Neural progenitor cell (in vitro differentiated cells): Measurements from ENCODE around the gene GOLGA7B. TPM values are rescaled to one million over a fixed set of nuclear protein-coding genes. Genes with fewer than 3 reads are reported as not detected.

Experiments
- DNase-seq: peaks from one replicate; pipeline ENCODE4 v3.0.0-alpha.2; 2016; ENCODE audit warnings: low spot score
- H2AFZ ChIP-seq: fragments of 200-600 bp; sonication (generic); replicated peaks from 2 replicates; pipeline ENCODE4 v1.6.1; 2016; ENCODE audit warnings: antibody characterized with exemption
- H3F3A ChIP-seq: fragments of 200-600 bp; sonication (generic); 2 replicates; pipeline ENCODE4 v1.6.1; 2016; ENCODE audit warnings: antibody characterized with exemption, low read depth
- H3K27ac ChIP-seq: fragments of 200-600 bp; sonication (generic); 2 replicates; pipeline ENCODE4 v1.5.1; 2016; ENCODE audit warnings: mild to moderate bottlenecking
- H3K27me3 ChIP-seq: fragments of 200-600 bp; sonication (generic); 2 replicates; pipeline ENCODE4 v1.6.1; 2016; ENCODE audit warnings: mild to moderate bottlenecking, moderate library complexity
- H3K36me3 ChIP-seq: fragments of 200-600 bp; sonication (generic); 2 replicates; pipeline ENCODE4 v1.5.1; 2016
- H3K4me1 ChIP-seq: fragments of 200-600 bp; sonication (generic); 2 replicates; pipeline ENCODE4 v1.6.1; 2016; ENCODE audit warnings: mixed run types
- H3K4me2 ChIP-seq: fragments of 200-600 bp; sonication (generic); 2 replicates; pipeline ENCODE4 v1.6.1; 2016
- H3K4me3 ChIP-seq: fragments of 200-600 bp; sonication (generic); 2 replicates; pipeline ENCODE4 v1.5.1; 2016
- H3K79me2 ChIP-seq: fragments of 200-600 bp; sonication (generic); 2 replicates; pipeline ENCODE4 v1.6.1; 2016; ENCODE audit warnings: low read depth
- H3K9ac ChIP-seq: fragments of 200-600 bp; sonication (generic); 2 replicates; pipeline ENCODE4 v1.6.1; 2016
- H3K9me3 ChIP-seq: fragments of 200-600 bp; sonication (generic); 2 replicates; pipeline ENCODE4 v1.5.1; 2016; ENCODE audit warnings: low read depth
- H4K20me1 ChIP-seq: fragments of 200-600 bp; sonication (generic); 2 replicates; pipeline ENCODE4 v1.6.1; 2016; ENCODE audit warnings: low read depth
- H3K27ac Mint-ChIP-seq: 3 replicates; pipeline ENCODE4 v1.8.0; 2021; ENCODE audit warnings: mixed read lengths
- H3K27me3 Mint-ChIP-seq: 2 replicates; pipeline ENCODE4 v1.8.0; 2022; ENCODE audit warnings: low read depth, mild to moderate bottlenecking, inconsistent platforms, moderate library complexity, mixed read lengths; ENCODE audit not compliant: insufficient read depth
- H3K36me3 Mint-ChIP-seq: 3 replicates; pipeline ENCODE4 v1.8.0; 2021; ENCODE audit warnings: mixed read lengths
- H3K4me1 Mint-ChIP-seq: 3 replicates; pipeline ENCODE4 v1.8.0; 2021; ENCODE audit warnings: mixed read lengths
- H3K4me3 Mint-ChIP-seq: 3 replicates; pipeline ENCODE4 v1.8.0; 2021; ENCODE audit warnings: mild to moderate bottlenecking, moderate library complexity, mixed read lengths
- H3K9me3 Mint-ChIP-seq: 3 replicates; pipeline ENCODE4 v1.8.0; 2020; ENCODE audit warnings: mixed read lengths
- EZH2 ChIP-seq: fragments of 200-600 bp; sonication (generic); IDR thresholded peaks from 2 replicates; pipeline ENCODE4 v1.6.1; 2017; ENCODE audit warnings: antibody characterized with exemption, mild to moderate bottlenecking, moderate library complexity
- EZH2phosphoT487 ChIP-seq: fragments of 200-600 bp; sonication (generic); IDR thresholded peaks from 2 replicates; pipeline ENCODE4 v1.6.1; 2017; ENCODE audit warnings: antibody characterized with exemption
- total RNA-seq: library from RNA; depleted of rRNA; stranded (reverse); fragments of >200 nt; gene quantifications from 2 replicates; pipeline ENCODE4 v1.2.3, GENCODE V29; 2015; ENCODE audit warnings: low replicate concordance
- TF ChIP-seq, protein P1 (sequence below): fragments of 200-600 bp; sonication (generic); IDR thresholded peaks from 2 replicates; pipeline ENCODE4 v1.5.1; 2017; ENCODE audit warnings: antibody characterized with exemption, mild to moderate bottlenecking

Gene GOLGA7B
- total RNA-seq, 1 donor from 2014 or later, result not detected

GRCh38 chr10:97849103-97849686 is 448 bp upstream of the GOLGA7B start:
- Histone ChIP-seq H3K4me3 (peak overlapping the region; percentile 57), H3K79me2 (no peaks in the 10 kb centered on the region), H2AFZ (no peak overlapping the region), H3K4me1 (no peaks in the 10 kb centered on the region), H4K20me1 (peaks cover 28% of the 10 kb centered on the region), H3K36me3 (no peaks in the 10 kb centered on the region), H3K9ac (no peak overlapping the region), H3K4me2 (peak overlapping the region; percentile 89), H3K27ac (no peak overlapping the region), H3K27me3 (peaks cover 96% of the 10 kb centered on the region), H3F3A (no peaks in the 10 kb centered on the region), H3K9me3 (no peaks in the 10 kb centered on the region)
- Mint-ChIP-seq H3K36me3 (no peaks in the 10 kb centered on the region), H3K4me3 (peak overlapping the region; percentile 75), H3K9me3 (no peaks in the 10 kb centered on the region), H3K27me3 (peaks cover 32% of the 10 kb centered on the region), H3K27ac (no peak overlapping the region), H3K4me1 (peaks cover 9% of the 10 kb centered on the region)
- TF ChIP-seq EZH2phosphoT487 (no peak), EZH2 (peak; percentile 68)
- no peak for DNase-seq

- H3K9me3 Mint-ChIP-seq, result no peaks in the 10 kb centered on the region
- H3K27me3 Mint-ChIP-seq, result peaks cover 32% of the 10 kb centered on the region
- no peaks in the 10 kb centered on the region for H3K9me3 ChIP-seq
- no peaks in the 10 kb centered on the region for H3K36me3 Mint-ChIP-seq
- peak overlapping the region; percentile 70 for H3K4me2 ChIP-seq
- peaks cover 28% of the 10 kb centered on the region for H4K20me1 ChIP-seq
- H3K4me3 ChIP-seq, result peak overlapping the region; percentile 32
- no peaks in the 10 kb centered on the region for H3K4me1 ChIP-seq
- DNase-seq, result peak; percentile 53
- TF ChIP-seq EZH2phosphoT487, result no peak
- TF ChIP-seq, protein P1, sequence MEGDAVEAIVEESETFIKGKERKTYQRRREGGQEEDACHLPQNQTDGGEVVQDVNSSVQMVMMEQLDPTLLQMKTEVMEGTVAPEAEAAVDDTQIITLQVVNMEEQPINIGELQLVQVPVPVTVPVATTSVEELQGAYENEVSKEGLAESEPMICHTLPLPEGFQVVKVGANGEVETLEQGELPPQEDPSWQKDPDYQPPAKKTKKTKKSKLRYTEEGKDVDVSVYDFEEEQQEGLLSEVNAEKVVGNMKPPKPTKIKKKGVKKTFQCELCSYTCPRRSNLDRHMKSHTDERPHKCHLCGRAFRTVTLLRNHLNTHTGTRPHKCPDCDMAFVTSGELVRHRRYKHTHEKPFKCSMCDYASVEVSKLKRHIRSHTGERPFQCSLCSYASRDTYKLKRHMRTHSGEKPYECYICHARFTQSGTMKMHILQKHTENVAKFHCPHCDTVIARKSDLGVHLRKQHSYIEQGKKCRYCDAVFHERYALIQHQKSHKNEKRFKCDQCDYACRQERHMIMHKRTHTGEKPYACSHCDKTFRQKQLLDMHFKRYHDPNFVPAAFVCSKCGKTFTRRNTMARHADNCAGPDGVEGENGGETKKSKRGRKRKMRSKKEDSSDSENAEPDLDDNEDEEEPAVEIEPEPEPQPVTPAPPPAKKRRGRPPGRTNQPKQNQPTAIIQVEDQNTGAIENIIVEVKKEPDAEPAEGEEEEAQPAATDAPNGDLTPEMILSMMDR, result no peak
- TF ChIP-seq EZH2, result no peak
- H3K9ac ChIP-seq, result no peak overlapping the region
- no peak overlapping the region for H3K27ac Mint-ChIP-seq
- no peak overlapping the region for H2AFZ ChIP-seq
- no peaks in the 10 kb centered on the region for H3K36me3 ChIP-seq
- H3K79me2 ChIP-seq, result no peaks in the 10 kb centered on the region
- peaks cover 98% of the 10 kb centered on the region for H3K27me3 ChIP-seq
- H3K4me1 Mint-ChIP-seq, result peaks cover 9% of the 10 kb centered on the region
- no peaks in the 10 kb centered on the region for H3F3A ChIP-seq
- peak overlapping the region; percentile 70 for H3K4me3 Mint-ChIP-seq
- H3K27ac ChIP-seq, result no peak overlapping the region
Observed at GRCh38 chr10:97850446-97850845, 803 bp downstream of the GOLGA7B start.

- Mint-ChIP-seq H3K36me3 (no peaks in the 10 kb centered on the region), H3K27me3 (peaks cover 32% of the 10 kb centered on the region), H3K4me3 (no peak overlapping the region), H3K9me3 (no peaks in the 10 kb centered on the region), H3K27ac (no peak overlapping the region), H3K4me1 (peaks cover 9% of the 10 kb centered on the region)
- peaks cover 95% of the 10 kb centered on the region for H3K27me3 ChIP-seq
- H3F3A ChIP-seq, result no peaks in the 10 kb centered on the region
- no peaks in the 10 kb centered on the region for H3K79me2 ChIP-seq
- H3K4me1 ChIP-seq, result no peaks in the 10 kb centered on the region
- no peak overlapping the region for H3K4me2 ChIP-seq
- H3K4me3 ChIP-seq, result no peak overlapping the region
- H2AFZ ChIP-seq, result no peak overlapping the region
- H3K9ac ChIP-seq, result no peak overlapping the region
- H4K20me1 ChIP-seq, result peaks cover 28% of the 10 kb centered on the region
- no peak overlapping the region for H3K27ac ChIP-seq
- no peak for DNase-seq
- no peaks in the 10 kb centered on the region for H3K9me3 ChIP-seq
- no peaks in the 10 kb centered on the region for H3K36me3 ChIP-seq
- TF ChIP-seq, protein P1, result no peak
- TF ChIP-seq EZH2phosphoT487 (no peak), EZH2 (no peak)
Observed at GRCh38 chr10:97851341-97852001, 1.8 kb downstream of the GOLGA7B start.

GRCh38 chr10:97852277-97852676 is 2.6 kb downstream of the GOLGA7B start:
- Histone ChIP-seq H4K20me1 (peaks cover 28% of the 10 kb centered on the region), H3K4me2 (no peak overlapping the region), H3K9ac (no peak overlapping the region), H3K4me1 (no peaks in the 10 kb centered on the region), H3K27ac (no peak overlapping the region), H3K4me3 (no peak overlapping the region), H3F3A (no peaks in the 10 kb centered on the region), H3K9me3 (no peaks in the 10 kb centered on the region), H3K79me2 (no peaks in the 10 kb centered on the region), H3K27me3 (peaks cover 87% of the 10 kb centered on the region), H2AFZ (no peak overlapping the region), H3K36me3 (no peaks in the 10 kb centered on the region)
- Mint-ChIP-seq H3K27me3 (peaks cover 32% of the 10 kb centered on the region), H3K27ac (no peak overlapping the region), H3K4me3 (no peak overlapping the region), H3K36me3 (no peaks in the 10 kb centered on the region), H3K9me3 (no peaks in the 10 kb centered on the region), H3K4me1 (peaks cover 9% of the 10 kb centered on the region)
- DNase-seq, result no peak
- TF ChIP-seq, protein P1, result no peak
- no peak for TF ChIP-seq EZH2
